ENCODE data around the gene HSPA1L. TPM values are rescaled to one million over a fixed set of nuclear protein-coding genes. Genes with fewer than 3 reads are reported as not detected.
A peak's percentile ranks its signal among the peaks of the same experiment; 100 is the strongest.
"Not testable (repeated sequence)": the region's sequence is repeated elsewhere in the genome, so short reads cannot be mapped to it uniquely, and the experiment has no call there.

HSPA1L gene
- total RNA-seq, 3 donors from 2014 or later (not counting 1 experiment from before 2014, with no cell fraction given), result 2.0 to 4.5 (median 3.6) TPM

DNA sequence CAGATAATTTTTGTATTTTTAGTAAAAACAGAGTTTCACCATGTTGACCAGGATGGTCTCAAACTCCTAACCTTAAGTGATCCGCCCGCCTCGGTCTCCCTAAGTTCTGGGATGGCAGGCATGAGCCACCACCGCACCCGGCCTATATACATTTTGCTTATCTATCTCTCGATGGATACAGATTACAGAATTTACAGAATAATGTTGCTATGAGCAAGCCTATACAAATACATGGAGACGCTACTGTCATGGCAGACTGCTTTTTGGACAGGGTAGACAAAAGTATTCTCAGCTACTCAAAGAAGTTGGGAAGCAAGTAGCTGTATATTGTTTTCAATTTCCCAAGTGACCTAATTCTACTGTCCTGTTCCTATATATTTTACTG, 1.6 kb downstream of the HSPA1L start:
- Histone ChIP-seq H3K9me3 (ENCODE audit: control insufficient read depth, insufficient read depth, low read length) (no peaks in the 10 kb centered on the region), H3K27ac (ENCODE audit: low read length) (no peak overlapping the region), H3K27me3 (ENCODE audit: control insufficient read depth, insufficient read depth, low read length) (no peaks in the 10 kb centered on the region), H3K4me3 (ENCODE audit: low read length) (no peak overlapping the region), H3K36me3 (ENCODE audit: control insufficient read depth, insufficient read depth, low read length) (peaks cover 6% of the 10 kb centered on the region), H3K4me1 (ENCODE audit: control insufficient read depth, insufficient read depth, low read length) (peaks cover 18% of the 10 kb centered on the region)
- peak overlapping the region; percentile 90 for H3K4me3 Mint-ChIP-seq
- peaks cover 19 to 24% of the 10 kb centered on the region in 2 donors for H3K4me1 Mint-ChIP-seq
- WGBS (ENCODE audit: insufficient coverage), result 98% methylated on average over 7 of the region's 7 CpGs
- TF ChIP-seq, protein P1, sequence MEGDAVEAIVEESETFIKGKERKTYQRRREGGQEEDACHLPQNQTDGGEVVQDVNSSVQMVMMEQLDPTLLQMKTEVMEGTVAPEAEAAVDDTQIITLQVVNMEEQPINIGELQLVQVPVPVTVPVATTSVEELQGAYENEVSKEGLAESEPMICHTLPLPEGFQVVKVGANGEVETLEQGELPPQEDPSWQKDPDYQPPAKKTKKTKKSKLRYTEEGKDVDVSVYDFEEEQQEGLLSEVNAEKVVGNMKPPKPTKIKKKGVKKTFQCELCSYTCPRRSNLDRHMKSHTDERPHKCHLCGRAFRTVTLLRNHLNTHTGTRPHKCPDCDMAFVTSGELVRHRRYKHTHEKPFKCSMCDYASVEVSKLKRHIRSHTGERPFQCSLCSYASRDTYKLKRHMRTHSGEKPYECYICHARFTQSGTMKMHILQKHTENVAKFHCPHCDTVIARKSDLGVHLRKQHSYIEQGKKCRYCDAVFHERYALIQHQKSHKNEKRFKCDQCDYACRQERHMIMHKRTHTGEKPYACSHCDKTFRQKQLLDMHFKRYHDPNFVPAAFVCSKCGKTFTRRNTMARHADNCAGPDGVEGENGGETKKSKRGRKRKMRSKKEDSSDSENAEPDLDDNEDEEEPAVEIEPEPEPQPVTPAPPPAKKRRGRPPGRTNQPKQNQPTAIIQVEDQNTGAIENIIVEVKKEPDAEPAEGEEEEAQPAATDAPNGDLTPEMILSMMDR (IDR thresholded peaks at IDR 0.05), result no peak
- DNase-seq, result no peak
- ATAC-seq, result no peak
- no peaks in the 10 kb centered on the region for H3K27me3 Mint-ChIP-seq (ENCODE audit: low read depth in 2 of 2)
- peak overlapping the region; percentile 85 to 91 for H3K27ac Mint-ChIP-seq
- no peaks in the 10 kb centered on the region for H3K36me3 Mint-ChIP-seq
- H3K9me3 Mint-ChIP-seq, result no peaks in the 10 kb centered on the region
- intact Hi-C loops (cut with micrococcal nuclease), result no loop called here

DNA sequence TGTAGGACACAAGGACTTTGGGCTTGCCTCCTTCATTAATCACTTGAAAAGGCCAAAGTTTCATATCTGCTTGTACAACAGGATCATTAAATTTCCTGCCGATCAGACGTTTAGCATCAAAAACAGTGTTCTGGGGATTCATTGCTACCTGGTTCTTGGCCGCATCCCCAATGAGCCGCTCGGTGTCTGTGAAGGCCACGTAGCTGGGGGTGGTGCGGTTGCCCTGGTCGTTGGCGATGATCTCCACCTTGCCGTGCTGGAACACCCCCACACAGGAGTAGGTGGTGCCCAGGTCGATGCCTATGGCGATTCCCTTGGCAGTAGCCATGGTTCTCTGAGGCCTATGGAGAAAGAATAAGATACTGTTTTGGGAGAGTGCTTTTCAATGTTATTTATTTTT, 3.4 kb downstream of the HSPA1L start:
- DNase-seq, result no peak
- H3K4me3 Mint-ChIP-seq, result no peak overlapping the region
- ATAC-seq, result no peak
- H3K4me1 Mint-ChIP-seq, result peaks cover 12 to 18% of the 10 kb centered on the region in 2 donors
- Histone ChIP-seq H3K27ac (ENCODE audit: low read length) (no peak overlapping the region), H3K9me3 (ENCODE audit: control insufficient read depth, insufficient read depth, low read length) (no peaks in the 10 kb centered on the region), H3K36me3 (ENCODE audit: control insufficient read depth, insufficient read depth, low read length) (peaks cover 6% of the 10 kb centered on the region), H3K4me1 (ENCODE audit: control insufficient read depth, insufficient read depth, low read length) (peaks cover 17% of the 10 kb centered on the region), H3K4me3 (ENCODE audit: low read length) (no peak overlapping the region), H3K27me3 (ENCODE audit: control insufficient read depth, insufficient read depth, low read length) (no peaks in the 10 kb centered on the region)
- H3K36me3 Mint-ChIP-seq, result no peaks in the 10 kb centered on the region
- H3K9me3 Mint-ChIP-seq, result no peaks in the 10 kb centered on the region
- H3K27me3 Mint-ChIP-seq (ENCODE audit: low read depth in 2 of 2), result no peaks in the 10 kb centered on the region
- H3K27ac Mint-ChIP-seq, result no peak overlapping the region
- TF ChIP-seq, protein P1 (IDR thresholded peaks at IDR 0.05), result no peak
- WGBS (ENCODE audit: insufficient coverage), result 97% methylated on average over 12 of the region's 12 CpGs
- intact Hi-C loops (cut with micrococcal nuclease), result no loop called here

DNA sequence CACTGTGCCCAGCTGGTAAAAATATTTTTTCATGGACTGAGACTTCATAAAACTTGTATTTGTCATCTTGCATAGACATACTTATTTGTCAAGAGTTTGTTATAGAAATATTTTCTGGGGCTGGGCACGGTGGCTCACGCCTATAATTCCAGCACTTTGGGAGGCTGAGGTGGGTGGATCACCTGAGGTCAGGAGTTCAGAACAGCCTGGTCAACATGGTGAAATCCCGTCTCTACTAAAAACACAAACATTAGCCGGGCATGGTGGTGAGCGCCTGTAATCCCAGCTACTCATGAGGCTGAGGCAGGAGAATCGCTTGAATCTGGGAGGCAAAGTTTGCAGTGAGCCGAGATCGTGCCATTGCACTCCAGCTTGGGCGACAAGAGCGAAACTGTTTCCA, 6.5 kb downstream of the HSPA1L start:
- H3K27ac Mint-ChIP-seq, H3K9me3 Mint-ChIP-seq, H3K4me3 Mint-ChIP-seq: not testable (repeated sequence)

DNA sequence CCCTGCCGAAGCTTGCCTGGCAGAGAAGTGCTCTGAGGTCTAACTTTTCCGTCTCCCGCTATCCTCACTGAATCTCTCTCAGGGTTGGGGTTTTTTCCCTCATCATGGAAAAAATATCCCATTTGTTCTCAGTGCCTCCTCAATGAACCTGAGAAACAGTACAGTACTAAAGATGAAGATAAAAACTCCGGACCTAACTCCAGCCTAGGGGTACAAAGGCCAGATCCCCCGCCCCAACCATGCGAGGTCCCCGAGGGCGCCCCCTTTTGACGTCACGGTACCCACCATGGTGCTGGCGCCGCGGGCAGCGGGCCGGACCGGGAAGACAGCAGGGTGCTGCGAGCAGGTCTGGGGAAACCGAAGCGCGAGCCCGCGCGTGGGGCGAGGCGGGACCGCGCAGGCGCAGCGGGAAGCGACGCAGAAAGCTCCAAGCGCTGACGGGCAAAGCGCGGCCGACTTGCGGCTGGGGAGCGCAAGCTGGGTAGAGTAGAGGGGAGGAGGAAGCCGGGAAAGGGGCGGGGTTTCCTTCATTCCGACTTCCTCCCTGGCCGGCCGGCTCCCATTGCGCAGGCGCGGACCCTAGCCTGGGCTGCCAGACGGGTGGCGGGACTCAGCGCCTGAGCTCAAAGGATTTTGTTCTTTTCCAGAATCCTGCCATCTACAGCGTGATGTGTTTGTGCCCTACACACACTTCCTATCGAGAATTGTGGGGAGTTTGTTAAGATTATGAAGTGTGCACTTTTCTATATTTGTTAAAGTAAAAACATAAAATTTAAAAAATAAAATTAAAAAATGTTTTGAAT, 8.4 kb downstream of the HSPA1L start, which contains the start of gene LSM2:
TSS of gene LSM2 (minus strand) at position 497 of the 803 bp plus-strand sequence. CDS start at position 288, 209 bp downstream.
- H3K27me3 ChIP-seq (ENCODE audit: control insufficient read depth, insufficient read depth, low read length), result no peaks in the 10 kb centered on the region
- H3K27me3 Mint-ChIP-seq (ENCODE audit: low read depth in 2 of 2), result no peaks in the 10 kb centered on the region
- peak within 1 kb of the TSS; percentile 88 for H3K4me3 Mint-ChIP-seq
- peaks cover 15% of the 10 kb centered on the region in 2 donors for H3K4me1 Mint-ChIP-seq
- no peaks in the 10 kb centered on the region for H3K36me3 Mint-ChIP-seq
- no peaks in the 10 kb centered on the region for H3K9me3 ChIP-seq (ENCODE audit: control insufficient read depth, insufficient read depth, low read length)
- under 1% methylated on average over 49 of the region's 51 CpGs for WGBS (ENCODE audit: insufficient coverage)
- peak within 1 kb of the TSS; percentile 77 for H3K4me3 ChIP-seq (ENCODE audit: low read length)
- DNase-seq (peak; percentile 93 to 99), ATAC-seq (peak; percentile 98 to 99 (median 98))
- H3K27ac Mint-ChIP-seq, result peak within 1 kb of the TSS; percentile 91 to 92
- no peaks in the 10 kb centered on the region for H3K9me3 Mint-ChIP-seq
- peak within 1 kb of the TSS; percentile 80 for H3K27ac ChIP-seq (ENCODE audit: low read length)
- intact Hi-C loops (cut with micrococcal nuclease), result loop anchor here (1.0 kb wide), 1 partner anchor 11 kb away; the partner anchor contains the start of gene VARS1
- H3K4me1 ChIP-seq (ENCODE audit: control insufficient read depth, insufficient read depth, low read length), result peaks cover 18% of the 10 kb centered on the region
- TF ChIP-seq, protein P1 (IDR thresholded peaks at IDR 0.05), result no peak
- H3K36me3 ChIP-seq (ENCODE audit: control insufficient read depth, insufficient read depth, low read length), result peaks cover 8% of the 10 kb centered on the region

More for the DNA sequence above, 6.5 kb downstream of the HSPA1L start:
- H3K9me3 ChIP-seq (ENCODE audit: control insufficient read depth, insufficient read depth, low read length); H3K36me3 Mint-ChIP-seq; H3K27me3 Mint-ChIP-seq (ENCODE audit: low read depth in 2 of 2); H3K4me3 ChIP-seq (ENCODE audit: low read length); intact Hi-C loops (cut with micrococcal nuclease); H3K27ac ChIP-seq (ENCODE audit: low read length); DNase-seq; H3K27me3 ChIP-seq (ENCODE audit: control insufficient read depth, insufficient read depth, low read length); H3K36me3 ChIP-seq (ENCODE audit: control insufficient read depth, insufficient read depth, low read length); ATAC-seq: not testable (repeated sequence)
- H3K4me1 ChIP-seq (ENCODE audit: control insufficient read depth, insufficient read depth, low read length), result peaks cover 18% of the 10 kb centered on the region
- 97% methylated on average over 9 of the region's 10 CpGs for WGBS (ENCODE audit: insufficient coverage)
- H3K4me1 Mint-ChIP-seq, result peaks cover 15 to 16% of the 10 kb centered on the region in 2 donors

Data from natural killer cell (primary cell).